GM21360 (cell line): ENCODE data around the gene HEPN1.

Experiments used
- ATAC-seq: cut with Tn5 transposase; IDR thresholded peaks from one replicate; pipeline ENCODE4 v1.9.1; 2021; ENCODE audit warnings: mild to moderate bottlenecking, moderate library complexity; ENCODE audit not compliant: unreplicated experiment

HEPN1 gene

DNA sequence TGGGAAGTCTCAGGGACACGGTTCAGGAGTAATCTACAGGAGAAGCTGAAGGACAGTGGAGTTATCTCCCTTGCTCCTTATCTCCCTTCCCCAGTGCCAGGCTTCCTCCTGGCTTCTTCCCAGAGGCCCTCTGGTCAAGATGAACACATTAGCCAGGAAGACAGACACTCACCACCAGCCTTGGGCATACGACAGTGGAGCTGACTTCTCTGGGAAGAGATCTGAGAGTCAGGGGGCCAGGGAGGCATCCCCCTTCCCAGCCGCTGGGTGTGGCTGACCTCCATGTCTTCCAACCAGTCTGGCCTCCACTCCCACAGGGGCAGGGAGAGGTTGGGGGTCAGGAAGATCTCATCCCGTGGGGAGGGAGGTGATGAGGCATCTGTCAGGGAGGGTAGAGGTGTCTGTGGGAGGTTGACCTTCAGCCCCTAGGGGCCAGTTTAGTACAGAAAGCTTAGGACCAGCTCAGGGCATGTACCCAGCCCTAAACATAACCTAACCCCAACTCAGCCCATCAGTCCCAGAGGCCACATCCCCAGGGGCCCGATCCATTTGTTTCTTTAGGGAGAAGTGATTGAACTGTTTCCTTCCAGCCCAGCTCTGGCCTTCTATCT is 34.1 kb upstream of the HEPN1 start:
- ATAC-seq: no peak

GRCh38 chr11:124886476-124886875 is 32.6 kb upstream of the HEPN1 start:
- no peak for ATAC-seq

GRCh38 chr11:124886978-124887666 is 31.9 kb upstream of the HEPN1 start:
- no peak for ATAC-seq

DNA sequence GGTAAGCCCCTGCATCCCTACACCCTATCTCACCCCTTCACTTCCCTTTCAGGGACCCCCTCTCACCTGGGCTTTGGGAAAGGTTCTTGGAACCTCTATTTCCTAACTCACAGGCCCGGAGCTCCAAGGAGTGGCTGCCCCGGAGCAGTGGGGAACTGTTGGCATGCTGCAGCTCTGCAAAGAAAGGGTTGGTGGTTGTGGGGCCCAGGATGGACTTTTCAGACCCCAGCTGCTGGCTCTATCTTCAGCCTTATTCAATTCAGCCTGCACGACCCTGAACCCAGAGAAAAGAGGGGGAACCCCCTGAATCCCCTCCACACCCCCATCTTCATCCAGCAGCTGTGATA is 31.4 kb upstream of the HEPN1 start:
- ATAC-seq: no peak

GRCh38 chr11:124889191-124890091 is 29.6 kb upstream of the HEPN1 start:
- ATAC-seq: no peak

DNA sequence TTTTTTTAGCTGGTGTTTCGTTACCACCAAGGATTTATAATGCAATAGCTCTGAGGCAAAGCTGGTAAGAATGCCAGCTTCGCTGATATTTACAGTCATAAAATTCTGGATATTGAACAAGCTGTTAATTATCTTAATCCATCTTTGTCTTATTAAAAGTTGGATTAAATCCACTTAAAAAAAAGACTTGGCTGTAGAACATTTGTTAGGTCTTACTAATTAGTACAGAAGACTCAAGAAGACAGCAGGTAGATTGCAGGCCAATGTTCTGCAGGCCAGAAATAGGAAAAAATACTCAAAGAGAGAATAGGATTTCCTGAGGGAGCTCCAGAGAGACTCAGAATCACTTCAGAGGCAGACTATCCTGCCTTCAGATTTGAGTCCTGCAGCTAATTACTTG is 28.9 kb upstream of the HEPN1 start:
- ATAC-seq: no peak

DNA sequence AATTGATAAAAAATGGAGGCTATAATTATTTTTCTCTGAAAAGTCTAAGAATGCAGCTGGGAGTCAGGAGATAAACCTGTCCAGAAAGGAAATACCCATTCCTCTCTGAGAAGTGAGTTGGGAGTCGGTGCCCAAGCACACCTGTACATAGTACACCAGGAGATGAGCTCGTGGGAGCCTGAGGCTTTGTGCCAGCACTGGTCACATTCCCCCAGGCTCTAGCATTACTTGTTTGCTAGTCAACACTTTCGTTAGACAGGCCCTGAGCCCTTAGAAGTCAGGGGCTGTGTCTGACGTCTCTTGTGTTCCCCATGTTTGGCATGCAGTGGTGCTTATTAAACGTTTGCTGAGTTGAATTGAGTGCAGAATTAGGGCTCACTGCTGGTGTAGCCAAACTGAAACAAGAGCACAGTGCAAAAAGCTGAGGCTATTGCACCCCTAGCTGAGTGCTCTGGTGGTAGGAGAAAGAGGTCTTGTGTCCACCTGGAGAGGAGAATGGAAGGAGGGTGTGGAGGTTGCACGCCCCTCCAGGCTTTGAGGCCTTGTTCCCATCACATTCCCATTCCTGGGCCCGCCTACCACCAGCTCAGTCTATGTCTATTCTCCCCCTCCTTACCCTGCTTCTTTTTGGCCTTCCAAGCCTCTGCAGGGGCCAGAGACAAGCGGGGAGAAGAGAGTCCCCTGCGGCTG is 28.2 kb upstream of the HEPN1 start:
- no peak for ATAC-seq

- ATAC-seq: no peak
These were observed 27.6 kb upstream of the HEPN1 start for GRCh38 chr11:124891373-124891861.

- ATAC-seq: no peak
These were observed 26.9 kb upstream of the HEPN1 start for GRCh38 chr11:124892146-124892545.

DNA sequence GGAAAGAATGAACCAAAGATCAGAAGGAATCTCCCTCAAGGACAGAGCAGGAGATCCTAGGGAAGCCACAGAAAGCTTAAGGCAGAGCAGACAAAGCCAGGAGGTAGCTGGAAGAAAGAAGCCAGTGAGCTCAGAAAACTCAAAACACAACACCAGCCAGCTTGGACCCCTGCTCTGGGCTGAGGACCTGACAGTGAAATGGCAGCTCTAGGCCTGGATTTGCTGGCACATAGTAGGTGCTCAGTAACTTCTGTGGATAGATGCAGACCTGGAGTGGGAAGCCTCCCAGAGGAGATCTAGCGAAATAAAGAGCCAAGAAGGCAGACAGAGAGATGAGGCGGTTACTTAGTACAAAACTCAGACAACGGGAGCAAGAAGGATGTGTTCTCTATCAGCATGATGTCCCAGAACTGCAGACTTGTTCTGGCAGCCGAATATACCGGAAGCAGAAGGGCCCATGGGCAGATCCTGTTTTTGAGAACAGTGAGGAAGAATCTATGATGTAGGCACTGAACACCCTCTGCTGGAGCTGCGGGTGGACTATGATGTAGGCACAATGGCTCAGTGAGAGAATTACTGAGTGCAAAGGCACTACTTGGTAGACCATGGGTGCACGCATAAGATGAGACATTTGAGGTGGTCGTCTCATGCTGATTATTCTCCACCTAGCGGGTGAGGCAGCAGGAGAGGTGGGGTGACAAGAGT is 26.1 kb upstream of the HEPN1 start:
- no peak for ATAC-seq

DNA sequence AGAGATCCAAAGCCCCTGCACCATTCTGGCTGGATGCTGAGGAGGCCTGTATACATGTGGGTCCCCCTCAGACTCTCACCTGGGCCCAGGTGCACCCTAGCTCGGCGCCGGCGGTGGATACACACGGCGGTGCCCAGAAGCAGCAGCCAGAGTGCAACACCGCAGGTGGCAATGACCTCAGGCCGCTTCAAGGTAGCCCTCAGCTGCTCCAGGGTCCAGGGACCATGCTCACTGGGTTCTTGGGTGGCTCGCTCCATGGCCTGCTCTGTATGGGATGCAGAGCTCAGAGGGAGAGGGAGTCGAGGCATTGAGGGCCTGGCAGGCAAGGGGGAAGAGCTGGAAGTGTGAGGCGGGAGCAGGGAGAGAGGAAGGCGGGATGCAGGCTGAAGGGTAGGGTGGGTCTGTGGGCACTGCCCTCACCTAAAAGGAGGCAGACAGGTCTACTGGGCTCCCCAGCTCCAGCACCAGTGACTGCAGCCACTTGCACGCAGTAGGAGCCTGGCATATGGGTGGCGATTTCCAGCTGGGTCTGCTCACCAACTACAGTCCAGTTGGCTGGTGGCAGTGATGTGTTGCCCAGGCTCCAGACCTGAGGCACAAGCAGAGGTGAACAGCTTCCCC is 25.2 kb upstream of the HEPN1 start:
- ATAC-seq: no peak

GRCh38 chr11:124894606-124895430 is 24.2 kb upstream of the HEPN1 start:
- no peak for ATAC-seq

GRCh38 chr11:124895471-124895971 is 23.5 kb upstream of the HEPN1 start:
- ATAC-seq: no peak

GRCh38 chr11:124896071-124896750 is 22.8 kb upstream of the HEPN1 start:
- ATAC-seq: no peak

- ATAC-seq: no peak
These were observed 22.1 kb upstream of the HEPN1 start for GRCh38 chr11:124896821-124897391.

GRCh38 chr11:124897674-124898262 is 21.3 kb upstream of the HEPN1 start, which contains the start of gene ROBO4:
ROBO4 (minus strand) TSS chr11:124897865; CDS start chr11:124897795, 70 bp downstream.
- no peak for ATAC-seq

DNA sequence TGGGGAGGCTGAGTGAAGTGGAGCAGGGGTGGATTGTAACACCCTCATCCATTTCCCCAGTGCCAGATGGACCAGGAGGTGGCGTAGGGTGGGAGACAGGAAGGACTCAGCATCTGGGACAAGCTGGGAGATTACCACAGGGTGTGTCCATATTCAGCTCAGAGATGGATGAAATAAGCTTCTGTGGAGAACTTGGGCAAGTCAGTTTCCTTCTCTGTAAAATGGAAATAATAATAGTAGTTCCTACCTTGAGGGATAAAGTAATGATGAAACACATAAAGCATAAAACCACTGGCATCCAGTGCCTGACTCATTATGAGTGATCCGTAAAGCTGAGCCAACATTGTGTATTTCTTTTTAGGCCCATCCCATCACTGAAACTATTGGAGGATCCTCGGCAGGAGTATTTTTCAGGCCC is 20.8 kb upstream of the HEPN1 start:
- no peak for ATAC-seq

- no peak for ATAC-seq
These were observed 20.3 kb upstream of the HEPN1 start for GRCh38 chr11:124898711-124899110.
